H9 (cell line): ENCODE results near the gene LRP1. TPM values are rescaled to one million over a fixed set of nuclear protein-coding genes. Genes with fewer than 3 reads are reported as not detected.

ENCODE experiments used
- DNase-seq: peaks from one replicate; pipeline ENCODE4 v3.0.0-alpha.2; 2017
- H2AFZ ChIP-seq: one replicate; pipeline ENCODE4 v1.6.1; 2013; ENCODE audit warnings: mild to moderate bottlenecking, low read length, control low read depth, moderate library complexity
- H2AK5ac ChIP-seq: 2 replicates; pipeline ENCODE4 v1.6.1; 2013; ENCODE audit warnings: low read length, control low read depth, mixed read lengths; ENCODE audit not compliant: insufficient read length
- H2BK120ac ChIP-seq: one replicate; pipeline ENCODE4 v1.6.1; 2013; ENCODE audit warnings: low read depth, mild to moderate bottlenecking, low read length, control low read depth, inconsistent platforms; ENCODE audit not compliant: poor library complexity, severe bottlenecking
- H2BK12ac ChIP-seq: 2 replicates; pipeline ENCODE4 v1.6.1; 2013; ENCODE audit warnings: low read length, control low read depth, mixed read lengths, low read depth; ENCODE audit not compliant: insufficient read length
- H2BK15ac ChIP-seq: 2 replicates; pipeline ENCODE4 v1.6.1; 2013; ENCODE audit warnings: low read depth, low read length, control low read depth
- H2BK20ac ChIP-seq: one replicate; pipeline ENCODE4 v1.6.1; 2013; ENCODE audit warnings: low read depth, mild to moderate bottlenecking, low read length, control low read depth, inconsistent platforms; ENCODE audit not compliant: poor library complexity, severe bottlenecking
- H2BK5ac ChIP-seq: 2 replicates; pipeline ENCODE4 v1.6.1; 2013; ENCODE audit warnings: low read length, control low read depth, mixed read lengths; ENCODE audit not compliant: insufficient read length
- H3K14ac ChIP-seq: 2 replicates; pipeline ENCODE4 v1.6.1; 2013; ENCODE audit warnings: low read length, control low read depth; ENCODE audit not compliant: insufficient read depth
- H3K18ac ChIP-seq: 2 replicates; pipeline ENCODE4 v1.6.1; 2013; ENCODE audit warnings: low read depth, mild to moderate bottlenecking, mixed read lengths, low read length, control low read depth; ENCODE audit not compliant: insufficient read length
- H3K23ac ChIP-seq: 2 replicates; pipeline ENCODE4 v1.6.1; 2013; ENCODE audit warnings: low read length, control low read depth, mixed read lengths, low read depth; ENCODE audit not compliant: insufficient read length
- H3K23me2 ChIP-seq: 2 replicates; pipeline ENCODE4 v1.6.1; 2013; ENCODE audit warnings: low read depth, mild to moderate bottlenecking, mixed read lengths, low read length, control low read depth; ENCODE audit not compliant: insufficient read length, poor library complexity, severe bottlenecking
- H3K27ac ChIP-seq: 2 replicates; pipeline ENCODE4 v1.5.1; 2013; ENCODE audit warnings: low read length, control low read depth, mixed read lengths, low read depth; ENCODE audit not compliant: insufficient read length
- H3K27me3 ChIP-seq: 2 replicates; pipeline ENCODE4 v1.6.1; 2013; ENCODE audit warnings: low read length, control low read depth, inconsistent platforms; ENCODE audit not compliant: insufficient read depth
- H3K4ac ChIP-seq: 2 replicates; pipeline ENCODE4 v1.6.1; 2013; ENCODE audit warnings: low read depth, mild to moderate bottlenecking, control low read depth, inconsistent platforms, low read length, moderate library complexity
- H3K4me1 ChIP-seq: 2 replicates; pipeline ENCODE4 v1.6.1; 2013; ENCODE audit warnings: low read length, control low read depth, inconsistent platforms; ENCODE audit not compliant: insufficient read depth
- H3K4me2 ChIP-seq: 2 replicates; pipeline ENCODE4 v1.6.1; 2013; ENCODE audit warnings: low read length, control low read depth, mixed read lengths; ENCODE audit not compliant: insufficient read length, insufficient read depth
- H3K56ac ChIP-seq: 2 replicates; pipeline ENCODE4 v1.6.1; 2013; ENCODE audit warnings: low read depth, mild to moderate bottlenecking, mixed read lengths, low read length, control low read depth; ENCODE audit not compliant: insufficient read length
- H3K79me1 ChIP-seq: 2 replicates; pipeline ENCODE4 v1.6.1; 2013; ENCODE audit warnings: low read depth, mild to moderate bottlenecking, moderate library complexity, low read length, control low read depth, inconsistent platforms; ENCODE audit not compliant: insufficient read depth, poor library complexity, severe bottlenecking
- H3K79me2 ChIP-seq: 2 replicates; pipeline ENCODE4 v1.6.1; 2013; ENCODE audit warnings: low read length, control low read depth, inconsistent platforms; ENCODE audit not compliant: insufficient read depth
- H3K9ac ChIP-seq: 2 replicates; pipeline ENCODE4 v1.6.1; 2013; ENCODE audit warnings: low read length, control low read depth, mixed read lengths; ENCODE audit not compliant: insufficient read length; ENCODE audit errors: extremely low read depth
- H3K9me3 ChIP-seq: one replicate; pipeline ENCODE4 v1.6.1; 2013; ENCODE audit warnings: low read depth, low read length, inconsistent platforms; ENCODE audit not compliant: control insufficient read depth
- H3T11ph ChIP-seq: one replicate; pipeline ENCODE4 v1.6.1; 2013; ENCODE audit warnings: mild to moderate bottlenecking, low read length, control low read depth, inconsistent platforms
- H4K20me1 ChIP-seq: one replicate; pipeline ENCODE4 v1.6.1; 2013; ENCODE audit not compliant: control insufficient read depth, insufficient read length, insufficient read depth
- H4K5ac ChIP-seq: 2 replicates; pipeline ENCODE4 v1.6.1; 2013; ENCODE audit warnings: low read depth, mild to moderate bottlenecking, mixed read lengths, low read length, control low read depth; ENCODE audit not compliant: insufficient read length
- H4K8ac ChIP-seq: replicated peaks from 2 replicates; pipeline ENCODE4 v1.6.1; 2013; ENCODE audit warnings: low read length, control low read depth, mixed read lengths, low read depth; ENCODE audit not compliant: insufficient read length
- H4K91ac ChIP-seq: 2 replicates; pipeline ENCODE4 v1.6.1; 2013; ENCODE audit warnings: low read depth, mild to moderate bottlenecking, moderate library complexity, mixed read lengths, low read length, control low read depth; ENCODE audit not compliant: insufficient read length
- H3K27ac Mint-ChIP-seq, 3 experiments: 2 replicates in 2 of 3; 3 replicates in 1 of 3; pipeline ENCODE4 v1.8.0; 2020 to 2021; ENCODE audit warnings: mixed read lengths in 3 of 3, mild to moderate bottlenecking in 1 of 3, moderate library complexity in 1 of 3
- H3K27me3 Mint-ChIP-seq: 2 replicates; pipeline ENCODE4 v1.8.0; 2021; ENCODE audit warnings: low read depth, mild to moderate bottlenecking, moderate library complexity, mixed read lengths
- H3K36me3 Mint-ChIP-seq, 3 experiments: 2 replicates in 2 of 3; 3 replicates in 1 of 3; pipeline ENCODE4 v1.8.0; 2020 to 2021; ENCODE audit warnings: low read depth in 3 of 3, mixed read lengths in 3 of 3; ENCODE audit not compliant: insufficient read depth in 1 of 3
- H3K4me1 Mint-ChIP-seq, 2 experiments: 2 replicates each; pipeline ENCODE4 v1.8.0; 2020; ENCODE audit warnings: mixed read lengths in 2 of 2
- H3K4me3 Mint-ChIP-seq, 2 experiments: 2 replicates in 1 of 2; 3 replicates in 1 of 2; pipeline ENCODE4 v1.8.0; 2020 to 2021; ENCODE audit warnings: mild to moderate bottlenecking in 2 of 2, mixed read lengths in 2 of 2, moderate library complexity in 1 of 2
- H3K9me3 Mint-ChIP-seq, 2 experiments: 2 replicates in 1 of 2; 3 replicates in 1 of 2; pipeline ENCODE4 v1.8.0; 2020; ENCODE audit warnings: mild to moderate bottlenecking in 2 of 2, mixed read lengths in 2 of 2, moderate library complexity in 1 of 2
- CTCF ChIP-seq: fragments of 200-600 bp; sonication (generic); conservative IDR thresholded peaks from 3 replicates; pipeline ENCODE4 v1.8.0; 2021; ENCODE audit warnings: antibody characterized with exemption, mild to moderate bottlenecking
- WGBS: extraction: QIAGEN DNeasy Blood & Tissue Kit; methylation state at CpG from one replicate; pipeline ENCODE4 v1.1.7; 2013; ENCODE audit warnings: missing lambda C conversion rate, low lambda C conversion rate, mixed read lengths; ENCODE audit not compliant: insufficient read length; ENCODE audit errors: extremely low coverage; 5-methylcytosine and 5-hydroxymethylcytosine counted together
- total RNA-seq: library from RNA; stranded (reverse); gene quantifications from 2 replicates; pipeline ENCODE4 v1.2.1, GENCODE V29; 2021

Gene LRP1
- total RNA-seq, 1 experiment from 2014 or later = 115 TPM

DNA sequence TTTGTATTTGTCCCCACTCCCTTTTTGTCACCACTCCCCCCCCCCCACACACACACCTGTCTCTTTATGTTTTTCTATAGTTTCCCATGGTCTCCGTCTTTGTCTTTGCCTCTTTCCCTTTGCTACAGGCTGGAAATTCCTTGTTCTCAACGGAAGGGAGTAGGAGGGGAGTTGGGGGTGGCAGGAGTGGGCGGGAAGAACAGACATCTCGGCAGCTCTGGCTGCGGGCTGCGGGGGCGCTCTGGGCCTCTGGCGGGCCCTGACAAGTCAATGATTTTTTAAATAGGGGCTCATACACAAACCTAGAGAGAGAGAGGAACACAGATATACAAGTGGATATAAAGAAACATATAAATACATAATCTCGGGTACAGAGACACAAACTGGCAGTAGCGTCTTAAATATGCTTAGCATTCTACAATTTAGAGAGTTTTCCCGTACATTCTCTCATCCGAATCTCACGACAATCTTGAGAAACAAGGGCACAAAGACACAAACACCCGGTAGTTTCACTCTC lies 41.7 kb upstream of the LRP1 start:
- H3K9ac ChIP-seq = peak overlapping the region; percentile 8
- no peaks in the 10 kb centered on the region for H3K79me1 ChIP-seq
- no peak overlapping the region for H3K23ac ChIP-seq
- H3K4ac ChIP-seq = no peak overlapping the region
- no peak overlapping the region for H3K14ac ChIP-seq
- H4K5ac ChIP-seq = no peak overlapping the region
- no peaks in the 10 kb centered on the region for H3K4me1 ChIP-seq
- peak; percentile 55 for TF ChIP-seq CTCF
- no peak overlapping the region for H2BK15ac ChIP-seq
- DNase-seq = peak; percentile 87
- H2AFZ ChIP-seq = no peak overlapping the region
- Mint-ChIP-seq H3K9me3 (no peaks in the 10 kb centered on the region; a peak in 1 of 5 replicates), H3K36me3 (peaks cover 2 to 17% (median 17%) of the 10 kb centered on the region in 3 experiments; a peak in 6 of 7 replicates), H3K4me1 (peaks cover 35 to 36% of the 10 kb centered on the region in 2 experiments), H3K4me3 (peak overlapping the region; percentile 79 to 87), H3K27ac (peak overlapping the region; percentile 94 to 98 (median 96)), H3K27me3 (no peaks in the 10 kb centered on the region)
- no peak overlapping the region for H4K91ac ChIP-seq
- H3K27me3 ChIP-seq = no peaks in the 10 kb centered on the region
- H2BK20ac ChIP-seq = no peak overlapping the region
- no peak overlapping the region for H3K56ac ChIP-seq
- H3K9me3 ChIP-seq = no peaks in the 10 kb centered on the region
- H2AK5ac ChIP-seq = no peak overlapping the region
- H2BK5ac ChIP-seq = no peak overlapping the region
- H3K18ac ChIP-seq = peak overlapping the region; percentile 41
- peak overlapping the region; percentile 67 for H3K27ac ChIP-seq
- peaks cover 9% of the 10 kb centered on the region for H3K23me2 ChIP-seq
- no peak overlapping the region for H4K8ac ChIP-seq
- no CpG with 5 or more reads among the region's 14 CpGs for WGBS
- no peaks in the 10 kb centered on the region for H4K20me1 ChIP-seq
- H3T11ph ChIP-seq = no peak overlapping the region
- no peak overlapping the region for H2BK120ac ChIP-seq
- H3K79me2 ChIP-seq = no peaks in the 10 kb centered on the region; the same call in 1 of the 2 replicates
- no peak overlapping the region for H2BK12ac ChIP-seq
- peak overlapping the region; percentile 63 for H3K4me2 ChIP-seq
